Activated T-cell treated with anti-CD3 and anti-CD28 coated beads, Interleukin-2, amount 50 U/mL, for 1 hour (primary cell): ENCODE measurements around the gene VPS16.
A peak's percentile ranks its signal among the peaks of the same experiment; 100 is the strongest.
"Not testable (repeated sequence)": the region's sequence is repeated elsewhere in the genome, so short reads cannot be mapped to it uniquely, and the experiment has no call there.

ENCODE experiments used
- DNase-seq: peaks from one replicate; pipeline ENCODE4 v3.0.0-alpha.2; 2020

Gene VPS16

GRCh38 chr20:2807929-2808328 is 32.6 kb upstream of the VPS16 start:
- DNase-seq = not testable (repeated sequence)

GRCh38 chr20:2809690-2810089 is 30.9 kb upstream of the VPS16 start:
- no peak for DNase-seq

- DNase-seq = no peak
Observed at GRCh38 chr20:2812189-2812588, 28.4 kb upstream of the VPS16 start.

- DNase-seq = no peak
Observed at GRCh38 chr20:2814076-2814475, 26.5 kb upstream of the VPS16 start.

- no peak for DNase-seq
Observed at GRCh38 chr20:2814587-2815051, 25.9 kb upstream of the VPS16 start, which contains the start of gene C20orf141. TSS of gene C20orf141 (plus strand) at chr20:2814987. CDS start at chr20:2815185, 198 bp downstream.

GRCh38 chr20:2815242-2815900 is 25.2 kb upstream of the VPS16 start:
- DNase-seq = no peak

GRCh38 chr20:2816030-2816582 is 24.4 kb upstream of the VPS16 start, which contains the start of gene TMEM239:
TSS of gene TMEM239 (plus strand) at chr20:2816364. CDS start at chr20:2816555, 191 bp downstream.
- no peak for DNase-seq

GRCh38 chr20:2816583-2817340 is 23.8 kb upstream of the VPS16 start:
- no peak for DNase-seq

- no peak for DNase-seq
Observed at GRCh38 chr20:2817341-2817726, 23.2 kb upstream of the VPS16 start.

GRCh38 chr20:2817891-2818595 is 22.5 kb upstream of the VPS16 start:
- no peak for DNase-seq

- DNase-seq = no peak
Observed at GRCh38 chr20:2820084-2820895, 20.3 kb upstream of the VPS16 start.

GRCh38 chr20:2820896-2821869 is 19.4 kb upstream of the VPS16 start:
- DNase-seq = no peak

GRCh38 chr20:2822073-2822472 is 18.5 kb upstream of the VPS16 start:
- DNase-seq = peak; percentile 56

- DNase-seq = no peak
Observed at GRCh38 chr20:2825761-2826160, 14.8 kb upstream of the VPS16 start.

GRCh38 chr20:2826655-2827054 is 13.9 kb upstream of the VPS16 start:
- no peak for DNase-seq

- no peak for DNase-seq
Observed at GRCh38 chr20:2829376-2829775, 11.2 kb upstream of the VPS16 start.

- DNase-seq = not testable (repeated sequence)
Observed at GRCh38 chr20:2831206-2831605, 9.3 kb upstream of the VPS16 start.

- DNase-seq = no peak
Observed at GRCh38 chr20:2833761-2834160, 6.8 kb upstream of the VPS16 start.

- no peak for DNase-seq
Observed at GRCh38 chr20:2834401-2835110, 6.0 kb upstream of the VPS16 start.

- DNase-seq = no peak
Observed at GRCh38 chr20:2835331-2835796, 5.2 kb upstream of the VPS16 start.
